Measurements from ENCODE around the gene MST1.

GRCh38 chr3:49716691-49717210 is 27.5 kb upstream of the MST1 start:
- TF ChIP-seq CTCF (IDR thresholded peaks at IDR 0.05) (no peak), POLR2A (IDR thresholded peaks at IDR 0.05) (no peak), POLR2AphosphoS5 (IDR thresholded peaks at IDR 0.05) (no peak), EP300 (IDR thresholded peaks at IDR 0.05) (no peak)
